H9 (cell line): ENCODE measurements around the gene FMNL1. TPM values are rescaled to one million over a fixed set of nuclear protein-coding genes. Genes with fewer than 3 reads are reported as not detected.
"Not testable (repeated sequence)": the region's sequence is repeated elsewhere in the genome, so short reads cannot be mapped to it uniquely, and the experiment has no call there.

Experiments used
- DNase-seq: peaks from one replicate; pipeline ENCODE4 v3.0.0-alpha.2; 2017
- H2AFZ ChIP-seq: one replicate; pipeline ENCODE4 v1.6.1; 2013; ENCODE audit warnings: mild to moderate bottlenecking, low read length, control low read depth, moderate library complexity
- H2AK5ac ChIP-seq: 2 replicates; pipeline ENCODE4 v1.6.1; 2013; ENCODE audit warnings: low read length, control low read depth, mixed read lengths; ENCODE audit not compliant: insufficient read length
- H2BK120ac ChIP-seq: one replicate; pipeline ENCODE4 v1.6.1; 2013; ENCODE audit warnings: low read depth, mild to moderate bottlenecking, low read length, control low read depth, inconsistent platforms; ENCODE audit not compliant: poor library complexity, severe bottlenecking
- H2BK12ac ChIP-seq: 2 replicates; pipeline ENCODE4 v1.6.1; 2013; ENCODE audit warnings: low read length, control low read depth, mixed read lengths, low read depth; ENCODE audit not compliant: insufficient read length
- H2BK15ac ChIP-seq: 2 replicates; pipeline ENCODE4 v1.6.1; 2013; ENCODE audit warnings: low read depth, low read length, control low read depth
- H2BK20ac ChIP-seq: one replicate; pipeline ENCODE4 v1.6.1; 2013; ENCODE audit warnings: low read depth, mild to moderate bottlenecking, low read length, control low read depth, inconsistent platforms; ENCODE audit not compliant: poor library complexity, severe bottlenecking
- H2BK5ac ChIP-seq: 2 replicates; pipeline ENCODE4 v1.6.1; 2013; ENCODE audit warnings: low read length, control low read depth, mixed read lengths; ENCODE audit not compliant: insufficient read length
- H3K14ac ChIP-seq: 2 replicates; pipeline ENCODE4 v1.6.1; 2013; ENCODE audit warnings: low read length, control low read depth; ENCODE audit not compliant: insufficient read depth
- H3K18ac ChIP-seq: 2 replicates; pipeline ENCODE4 v1.6.1; 2013; ENCODE audit warnings: low read depth, mild to moderate bottlenecking, mixed read lengths, low read length, control low read depth; ENCODE audit not compliant: insufficient read length
- H3K23ac ChIP-seq: 2 replicates; pipeline ENCODE4 v1.6.1; 2013; ENCODE audit warnings: low read length, control low read depth, mixed read lengths, low read depth; ENCODE audit not compliant: insufficient read length
- H3K23me2 ChIP-seq: 2 replicates; pipeline ENCODE4 v1.6.1; 2013; ENCODE audit warnings: low read depth, mild to moderate bottlenecking, mixed read lengths, low read length, control low read depth; ENCODE audit not compliant: insufficient read length, poor library complexity, severe bottlenecking
- H3K27ac ChIP-seq: 2 replicates; pipeline ENCODE4 v1.5.1; 2013; ENCODE audit warnings: low read length, control low read depth, mixed read lengths, low read depth; ENCODE audit not compliant: insufficient read length
- H3K27me3 ChIP-seq: 2 replicates; pipeline ENCODE4 v1.6.1; 2013; ENCODE audit warnings: low read length, control low read depth, inconsistent platforms; ENCODE audit not compliant: insufficient read depth
- H3K4ac ChIP-seq: 2 replicates; pipeline ENCODE4 v1.6.1; 2013; ENCODE audit warnings: low read depth, mild to moderate bottlenecking, control low read depth, inconsistent platforms, low read length, moderate library complexity
- H3K4me1 ChIP-seq: 2 replicates; pipeline ENCODE4 v1.6.1; 2013; ENCODE audit warnings: low read length, control low read depth, inconsistent platforms; ENCODE audit not compliant: insufficient read depth
- H3K4me2 ChIP-seq: 2 replicates; pipeline ENCODE4 v1.6.1; 2013; ENCODE audit warnings: low read length, control low read depth, mixed read lengths; ENCODE audit not compliant: insufficient read length, insufficient read depth
- H3K56ac ChIP-seq: 2 replicates; pipeline ENCODE4 v1.6.1; 2013; ENCODE audit warnings: low read depth, mild to moderate bottlenecking, mixed read lengths, low read length, control low read depth; ENCODE audit not compliant: insufficient read length
- H3K79me1 ChIP-seq: 2 replicates; pipeline ENCODE4 v1.6.1; 2013; ENCODE audit warnings: low read depth, mild to moderate bottlenecking, moderate library complexity, low read length, control low read depth, inconsistent platforms; ENCODE audit not compliant: insufficient read depth, poor library complexity, severe bottlenecking
- H3K79me2 ChIP-seq: 2 replicates; pipeline ENCODE4 v1.6.1; 2013; ENCODE audit warnings: low read length, control low read depth, inconsistent platforms; ENCODE audit not compliant: insufficient read depth
- H3K9ac ChIP-seq: 2 replicates; pipeline ENCODE4 v1.6.1; 2013; ENCODE audit warnings: low read length, control low read depth, mixed read lengths; ENCODE audit not compliant: insufficient read length; ENCODE audit errors: extremely low read depth
- H3K9me3 ChIP-seq: one replicate; pipeline ENCODE4 v1.6.1; 2013; ENCODE audit warnings: low read depth, low read length, inconsistent platforms; ENCODE audit not compliant: control insufficient read depth
- H3T11ph ChIP-seq: one replicate; pipeline ENCODE4 v1.6.1; 2013; ENCODE audit warnings: mild to moderate bottlenecking, low read length, control low read depth, inconsistent platforms
- H4K20me1 ChIP-seq: one replicate; pipeline ENCODE4 v1.6.1; 2013; ENCODE audit not compliant: control insufficient read depth, insufficient read length, insufficient read depth
- H4K5ac ChIP-seq: 2 replicates; pipeline ENCODE4 v1.6.1; 2013; ENCODE audit warnings: low read depth, mild to moderate bottlenecking, mixed read lengths, low read length, control low read depth; ENCODE audit not compliant: insufficient read length
- H4K8ac ChIP-seq: replicated peaks from 2 replicates; pipeline ENCODE4 v1.6.1; 2013; ENCODE audit warnings: low read length, control low read depth, mixed read lengths, low read depth; ENCODE audit not compliant: insufficient read length
- H4K91ac ChIP-seq: 2 replicates; pipeline ENCODE4 v1.6.1; 2013; ENCODE audit warnings: low read depth, mild to moderate bottlenecking, moderate library complexity, mixed read lengths, low read length, control low read depth; ENCODE audit not compliant: insufficient read length
- H3K27ac Mint-ChIP-seq, 3 experiments: 2 replicates in 2 of 3; 3 replicates in 1 of 3; pipeline ENCODE4 v1.8.0; 2020 to 2021; ENCODE audit warnings: mixed read lengths in 3 of 3, mild to moderate bottlenecking in 1 of 3, moderate library complexity in 1 of 3
- H3K27me3 Mint-ChIP-seq: 2 replicates; pipeline ENCODE4 v1.8.0; 2021; ENCODE audit warnings: low read depth, mild to moderate bottlenecking, moderate library complexity, mixed read lengths
- H3K36me3 Mint-ChIP-seq, 3 experiments: 2 replicates in 2 of 3; 3 replicates in 1 of 3; pipeline ENCODE4 v1.8.0; 2020 to 2021; ENCODE audit warnings: low read depth in 3 of 3, mixed read lengths in 3 of 3; ENCODE audit not compliant: insufficient read depth in 1 of 3
- H3K4me1 Mint-ChIP-seq, 2 experiments: 2 replicates each; pipeline ENCODE4 v1.8.0; 2020; ENCODE audit warnings: mixed read lengths in 2 of 2
- H3K4me3 Mint-ChIP-seq, 2 experiments: 2 replicates in 1 of 2; 3 replicates in 1 of 2; pipeline ENCODE4 v1.8.0; 2020 to 2021; ENCODE audit warnings: mild to moderate bottlenecking in 2 of 2, mixed read lengths in 2 of 2, moderate library complexity in 1 of 2
- H3K9me3 Mint-ChIP-seq, 2 experiments: 2 replicates in 1 of 2; 3 replicates in 1 of 2; pipeline ENCODE4 v1.8.0; 2020; ENCODE audit warnings: mild to moderate bottlenecking in 2 of 2, mixed read lengths in 2 of 2, moderate library complexity in 1 of 2
- CTCF ChIP-seq: fragments of 200-600 bp; sonication (generic); conservative IDR thresholded peaks from 3 replicates; pipeline ENCODE4 v1.8.0; 2021; ENCODE audit warnings: antibody characterized with exemption, mild to moderate bottlenecking
- WGBS: extraction: QIAGEN DNeasy Blood & Tissue Kit; methylation state at CpG from one replicate; pipeline ENCODE4 v1.1.7; 2013; ENCODE audit warnings: missing lambda C conversion rate, low lambda C conversion rate, mixed read lengths; ENCODE audit not compliant: insufficient read length; ENCODE audit errors: extremely low coverage; 5-methylcytosine and 5-hydroxymethylcytosine counted together
- total RNA-seq: library from RNA; stranded (reverse); gene quantifications from 2 replicates; pipeline ENCODE4 v1.2.1, GENCODE V29; 2021

FMNL1 gene
- total RNA-seq, 1 experiment from 2014 or later: 6.9 TPM

DNA sequence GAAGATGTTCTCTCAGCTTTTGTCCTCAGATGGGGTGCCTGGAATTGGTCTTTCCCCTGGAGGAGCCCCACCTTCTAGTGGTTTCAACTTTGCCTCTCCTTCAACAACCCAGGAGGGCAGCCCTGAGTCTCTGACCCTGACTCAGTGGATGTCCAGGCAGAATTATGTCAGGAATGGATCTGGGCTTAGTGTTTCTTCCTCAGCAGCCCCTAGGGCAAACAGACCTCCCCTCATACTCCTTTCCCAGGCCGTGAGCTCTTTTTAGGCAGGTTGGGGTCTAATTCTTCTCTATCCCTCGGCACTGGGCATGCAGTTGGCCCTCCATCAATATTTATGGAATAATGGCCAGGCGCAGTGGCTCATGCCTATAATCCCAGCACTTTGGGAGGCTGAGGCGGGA is 20.2 kb upstream of the FMNL1 start:
- Histone ChIP-seq H4K20me1 (no peaks in the 10 kb centered on the region), H2BK15ac (no peak overlapping the region), H3K27me3 (no peaks in the 10 kb centered on the region), H3K79me2 (no peaks in the 10 kb centered on the region), H3K14ac (no peak overlapping the region), H3K4ac (no peak overlapping the region), H3K9me3 (no peaks in the 10 kb centered on the region), H4K5ac (no peak overlapping the region), H3K9ac (no peak overlapping the region), H2BK120ac (no peak overlapping the region), H2BK12ac (no peak overlapping the region), H3K18ac (no peak overlapping the region), H4K91ac (no peak overlapping the region), H2AFZ (no peak overlapping the region), H3K56ac (no peak overlapping the region), H3K27ac (no peak overlapping the region), H4K8ac (no peak overlapping the region), H3K23ac (no peak overlapping the region), H3K4me2 (no peak overlapping the region), H2BK20ac (no peak overlapping the region), H2AK5ac (no peak overlapping the region), H3K23me2 (no peaks in the 10 kb centered on the region), H3K4me1 (no peaks in the 10 kb centered on the region; the same call in 1 of the 2 replicates), H2BK5ac (no peak overlapping the region), H3T11ph (no peak overlapping the region), H3K79me1 (no peaks in the 10 kb centered on the region)
- Mint-ChIP-seq H3K4me1 (peaks cover 12 to 15% of the 10 kb centered on the region in 2 experiments), H3K27me3 (peaks cover 1% of the 10 kb centered on the region; the same call in 1 of the 2 replicates), H3K4me3 (no peak overlapping the region), H3K27ac (no peak overlapping the region), H3K9me3 (no peaks in the 10 kb centered on the region), H3K36me3 (no peaks in the 10 kb centered on the region; a peak in 1 of 7 replicates)
- no peak for TF ChIP-seq CTCF
- WGBS: no CpG with 5 or more reads among the region's 4 CpGs
- no peak for DNase-seq

GRCh38 chr17:45201880-45202279 is 19.8 kb upstream of the FMNL1 start:
- H3K14ac ChIP-seq, H3K79me1 ChIP-seq, H3K27ac Mint-ChIP-seq, H2BK120ac ChIP-seq, H2BK12ac ChIP-seq, H3K18ac ChIP-seq, H3K27me3 ChIP-seq, H2AFZ ChIP-seq, H3K9me3 ChIP-seq, H3K27me3 Mint-ChIP-seq, H3K23ac ChIP-seq, H3K4ac ChIP-seq, H3K4me3 Mint-ChIP-seq, H4K20me1 ChIP-seq, H3T11ph ChIP-seq, H2AK5ac ChIP-seq, H3K36me3 Mint-ChIP-seq, H3K56ac ChIP-seq, H2BK5ac ChIP-seq, H3K23me2 ChIP-seq, H3K27ac ChIP-seq, H3K9me3 Mint-ChIP-seq, H2BK20ac ChIP-seq, DNase-seq, H4K5ac ChIP-seq, H3K79me2 ChIP-seq, H4K91ac ChIP-seq, H3K4me1 ChIP-seq, H3K9ac ChIP-seq, H3K4me2 ChIP-seq, H4K8ac ChIP-seq, H2BK15ac ChIP-seq: not testable (repeated sequence)
- H3K4me1 Mint-ChIP-seq: peaks cover 10 to 11% of the 10 kb centered on the region in 2 experiments
- WGBS: no CpG with 5 or more reads among the region's 6 CpGs
